Fibroblast of lung (primary cell): Measurements from ENCODE around the gene LGALS7. TPM values are rescaled to one million over a fixed set of nuclear protein-coding genes. Genes with fewer than 3 reads are reported as not detected.
"Not testable (repeated sequence)": the region's sequence is repeated elsewhere in the genome, so short reads cannot be mapped to it uniquely, and the experiment has no call there.

Experiments used
- DNase-seq, 2 donors: peaks; one replicate each; pipeline versions ENCODE4 v3.0.0 to v3.0.0-alpha.2; 2010; ENCODE audit warnings: low read depth in 2 of 2
- H2AFZ ChIP-seq: 2 replicates; pipeline ENCODE4 v1.5.1; 2012; ENCODE audit warnings: low read length, control low read depth, inconsistent platforms
- H3K27ac ChIP-seq: 2 replicates; pipeline ENCODE4 v1.5.1; 2011; ENCODE audit warnings: low read length, control low read depth; ENCODE audit not compliant: insufficient read depth
- H3K27me3 ChIP-seq: 2 replicates; pipeline ENCODE4 v1.5.1; 2011; ENCODE audit warnings: mild to moderate bottlenecking, low read length; ENCODE audit not compliant: control insufficient read depth, insufficient read depth
- H3K36me3 ChIP-seq: 2 replicates; pipeline ENCODE4 v1.5.1; 2011; ENCODE audit warnings: low read length; ENCODE audit not compliant: control insufficient read depth, insufficient read depth
- H3K4me1 ChIP-seq: 2 replicates; pipeline ENCODE4 v1.5.1; 2011; ENCODE audit warnings: low read length; ENCODE audit not compliant: control insufficient read depth, insufficient read depth; ENCODE audit errors: extremely low read depth
- H3K4me2 ChIP-seq: 2 replicates; pipeline ENCODE4 v1.5.1; 2011; ENCODE audit warnings: low read length, control low read depth; ENCODE audit not compliant: insufficient read depth; ENCODE audit errors: extremely low read depth
- H3K4me3 ChIP-seq, 4 experiments: fragments of 200-600 bp in 1 of 4; sonication (generic) in 1 of 4; replicated peaks in 1 of 4; 2 replicates each; pipeline ENCODE4 v1.5.1; 2011 to 2016; ENCODE audit warnings: low read length in 4 of 4, low read depth in 3 of 4, mild to moderate bottlenecking in 3 of 4, control low read depth in 2 of 4, inconsistent platforms in 1 of 4, mixed read lengths in 1 of 4; ENCODE audit not compliant: insufficient read depth in 1 of 4; ENCODE audit errors: control extremely low read depth in 1 of 4
- H3K79me2 ChIP-seq: 2 replicates; pipeline ENCODE4 v1.5.1; 2012; ENCODE audit warnings: mild to moderate bottlenecking, low read length, inconsistent platforms; ENCODE audit not compliant: control insufficient read depth, insufficient read depth
- H3K9ac ChIP-seq: 2 replicates; pipeline ENCODE4 v1.5.1; 2011; ENCODE audit warnings: mild to moderate bottlenecking, low read length, control low read depth; ENCODE audit not compliant: insufficient read depth
- H3K9me3 ChIP-seq: 2 replicates; pipeline ENCODE4 v1.5.1; 2012; ENCODE audit warnings: low read depth, low read length; ENCODE audit not compliant: control insufficient read depth, insufficient read depth
- H4K20me1 ChIP-seq: 2 replicates; pipeline ENCODE4 v1.5.1; 2011; ENCODE audit warnings: low read length; ENCODE audit not compliant: control insufficient read depth, insufficient read depth; ENCODE audit errors: extremely low read depth
- EZH2 ChIP-seq: IDR thresholded peaks from 2 replicates; pipeline ENCODE4 v1.5.1; 2012; ENCODE audit warnings: low read length, control low read depth, mild to moderate bottlenecking; ENCODE audit errors: missing control alignments
- polyA minus RNA-seq: library from RNA; depleted of rRNA, polyadenylated mRNA; stranded (reverse); fragments of >200 nt; gene quantifications from 2 replicates; pipeline ENCODE4 v1.2.3, GENCODE V29; 2011; ENCODE audit warnings: low replicate concordance
- polyA plus RNA-seq, 2 donors: library from polyadenylated mRNA; depleted of rRNA in 1 of 2; stranded (reverse) in 1 of 2; unstranded in 1 of 2; fragments of >200 nt; gene quantifications; 2 replicates each; pipeline ENCODE4 v1.2.1, GENCODE V29; 2011 to 2012; ENCODE audit warnings: missing spikeins in 1 of 2
- total RNA-seq: library from RNA; depleted of rRNA; stranded (reverse); fragments of >200 nt; gene quantifications from 2 replicates; pipeline ENCODE4 v1.2.1, GENCODE V29; 2014
- TF ChIP-seq, protein P1 (sequence below), 2 donors: IDR thresholded peaks in 1 of 2; conservative IDR thresholded peaks in 1 of 2; 1 replicate in 1 of 2; 2 replicates in 1 of 2; pipeline ENCODE4 v1.5.1; 2011 to 2012; ENCODE audit warnings: low read length in 2 of 2, control low read depth in 1 of 2, inconsistent platforms in 1 of 2, low read depth in 1 of 2, mild to moderate bottlenecking in 1 of 2

Gene LGALS7
- total RNA-seq (not detected in 2 replicates), polyA plus RNA-seq (not detected in 2 replicates), polyA minus RNA-seq (not detected in 2 replicates)
- not detected in 2 replicates for polyA plus RNA-seq (2012)

DNA sequence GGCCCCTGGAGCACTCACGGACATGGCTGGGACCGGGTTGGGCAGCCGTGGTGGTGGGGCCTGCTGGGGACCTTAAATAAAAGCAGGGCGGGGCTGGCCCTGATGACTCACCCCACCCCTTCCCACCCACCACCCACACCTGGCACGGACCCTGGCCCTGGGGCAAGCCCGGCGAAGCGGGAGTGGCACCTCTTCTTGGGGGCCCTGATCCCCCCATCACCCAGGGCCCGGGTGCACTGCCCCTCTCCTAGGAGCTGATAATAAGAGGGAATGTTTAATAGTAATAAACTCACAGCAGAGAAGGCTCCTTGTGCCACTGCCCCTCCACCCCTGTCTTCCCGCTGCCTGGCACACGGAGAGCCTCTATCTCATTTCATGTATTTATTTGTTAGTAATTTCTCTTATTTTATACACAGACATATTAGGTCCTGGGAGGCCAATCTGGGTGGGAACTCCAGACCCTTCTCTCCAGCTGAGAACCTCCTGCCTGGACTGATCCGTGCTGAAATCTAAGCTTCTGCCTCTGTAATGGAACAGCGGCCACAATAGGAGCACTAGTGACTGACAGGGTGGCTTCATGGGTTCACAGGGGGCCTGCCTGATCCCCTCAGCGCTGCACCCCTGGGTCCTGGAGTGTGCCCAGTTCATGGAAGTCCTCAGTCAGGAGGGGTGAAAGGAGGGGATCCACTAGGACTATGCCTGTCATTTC, at the start of gene LGALS7:
LGALS7 (minus strand) TSS at position 49 of the 709 bp plus-strand sequence; CDS start at position 24, 25 bp downstream.
- H2AFZ ChIP-seq, result no peak within 1 kb of the TSS
- TF ChIP-seq, protein P1, sequence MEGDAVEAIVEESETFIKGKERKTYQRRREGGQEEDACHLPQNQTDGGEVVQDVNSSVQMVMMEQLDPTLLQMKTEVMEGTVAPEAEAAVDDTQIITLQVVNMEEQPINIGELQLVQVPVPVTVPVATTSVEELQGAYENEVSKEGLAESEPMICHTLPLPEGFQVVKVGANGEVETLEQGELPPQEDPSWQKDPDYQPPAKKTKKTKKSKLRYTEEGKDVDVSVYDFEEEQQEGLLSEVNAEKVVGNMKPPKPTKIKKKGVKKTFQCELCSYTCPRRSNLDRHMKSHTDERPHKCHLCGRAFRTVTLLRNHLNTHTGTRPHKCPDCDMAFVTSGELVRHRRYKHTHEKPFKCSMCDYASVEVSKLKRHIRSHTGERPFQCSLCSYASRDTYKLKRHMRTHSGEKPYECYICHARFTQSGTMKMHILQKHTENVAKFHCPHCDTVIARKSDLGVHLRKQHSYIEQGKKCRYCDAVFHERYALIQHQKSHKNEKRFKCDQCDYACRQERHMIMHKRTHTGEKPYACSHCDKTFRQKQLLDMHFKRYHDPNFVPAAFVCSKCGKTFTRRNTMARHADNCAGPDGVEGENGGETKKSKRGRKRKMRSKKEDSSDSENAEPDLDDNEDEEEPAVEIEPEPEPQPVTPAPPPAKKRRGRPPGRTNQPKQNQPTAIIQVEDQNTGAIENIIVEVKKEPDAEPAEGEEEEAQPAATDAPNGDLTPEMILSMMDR (conservative IDR thresholded peaks at IDR 0.05 in 1 of 2, IDR thresholded peaks at IDR 0.05 in 1 of 2; ENCODE audit: low read depth in 1 of 2, low read length in 2 of 2), result no peak
- no peak for TF ChIP-seq EZH2
- no peaks in the 10 kb centered on the region for H3K4me1 ChIP-seq
- H3K4me3 ChIP-seq, result no peak within 1 kb of the TSS
- H3K4me2 ChIP-seq, result no peak within 1 kb of the TSS
- H3K9me3 ChIP-seq, result no peaks in the 10 kb centered on the region
- DNase-seq, result no peak
- no peaks in the 10 kb centered on the region for H4K20me1 ChIP-seq
- H3K9ac ChIP-seq, result no peak within 1 kb of the TSS
- no peaks in the 10 kb centered on the region for H3K27me3 ChIP-seq
- H3K27ac ChIP-seq, result no peak within 1 kb of the TSS
- H3K79me2 ChIP-seq, result no peaks in the 10 kb centered on the region
- no peaks in the 10 kb centered on the region for H3K36me3 ChIP-seq

DNA sequence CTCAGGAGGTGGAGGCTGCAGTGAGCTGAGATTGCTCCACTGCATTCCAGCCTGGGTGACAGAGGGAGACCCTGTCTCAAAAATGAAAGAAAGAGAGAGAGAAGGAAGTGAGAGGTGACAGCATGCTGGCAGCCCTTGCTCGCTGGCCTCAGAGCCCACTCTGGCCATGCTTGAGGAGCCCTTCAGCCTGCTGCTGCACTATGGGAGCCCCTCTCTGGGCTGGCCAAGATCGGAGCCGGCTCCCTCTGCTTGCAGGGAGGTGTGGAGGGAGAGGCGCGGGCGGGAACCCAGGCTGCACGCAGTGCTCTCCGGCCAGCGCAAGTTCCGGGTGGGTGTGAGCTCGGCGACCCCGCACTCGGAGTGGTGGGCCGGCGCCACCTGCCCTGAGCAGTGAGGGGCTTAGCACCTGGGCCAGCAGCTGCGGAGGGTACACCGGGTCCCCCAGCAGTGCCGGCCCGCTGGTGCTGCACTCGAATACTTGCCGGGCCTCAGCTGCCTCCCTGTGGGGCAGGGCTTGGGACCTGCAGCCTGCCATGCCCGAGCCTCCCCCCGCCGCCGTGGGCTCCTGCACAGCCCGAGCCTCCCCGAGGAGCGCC, 48.0 kb upstream of the LGALS7 start:
- not testable (repeated sequence) for H3K27me3 ChIP-seq, H3K4me2 ChIP-seq, H3K4me3 ChIP-seq, H3K4me1 ChIP-seq, H3K9me3 ChIP-seq, H3K79me2 ChIP-seq, H2AFZ ChIP-seq, H3K36me3 ChIP-seq, H4K20me1 ChIP-seq, H3K9ac ChIP-seq, DNase-seq, H3K27ac ChIP-seq

DNA sequence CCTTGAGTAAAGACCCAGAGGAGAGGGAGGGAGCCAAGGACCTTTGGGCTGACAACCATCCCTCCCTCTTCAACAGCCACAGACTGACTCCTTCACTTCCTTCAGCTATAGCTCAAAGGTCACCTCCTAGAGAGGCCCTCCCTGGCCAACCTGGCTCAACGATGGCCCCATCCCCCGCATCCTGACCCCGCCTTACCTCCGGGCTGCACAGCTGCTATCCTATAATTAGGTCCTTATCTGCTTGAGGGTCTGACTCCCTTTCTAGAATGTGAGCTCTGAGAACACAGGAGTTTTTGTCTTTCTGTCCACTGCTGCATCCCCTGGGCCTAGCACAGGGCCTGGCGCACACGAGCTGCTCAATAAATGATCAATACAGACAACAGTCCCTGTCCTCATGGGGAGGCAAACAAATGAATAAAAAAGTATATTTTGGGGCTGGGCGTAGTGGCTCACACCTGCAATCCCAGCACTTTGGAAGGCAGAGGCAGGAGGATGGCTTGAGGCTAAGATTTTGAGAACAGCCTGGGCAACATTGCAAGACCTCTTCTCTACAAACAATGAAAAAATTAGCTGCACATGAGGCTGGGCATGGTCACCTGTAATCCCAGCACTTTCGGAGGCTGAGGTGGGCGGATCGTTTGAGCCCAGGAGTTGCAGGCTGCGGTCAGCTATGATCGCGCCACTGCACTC, 46.1 kb upstream of the LGALS7 start:
- Histone ChIP-seq H4K20me1 (no peaks in the 10 kb centered on the region), H2AFZ (no peak overlapping the region)
- no peak for DNase-seq

More for the DNA sequence above, 46.1 kb upstream of the LGALS7 start:
- Histone ChIP-seq H3K4me1 (no peaks in the 10 kb centered on the region), H3K27ac (no peak overlapping the region), H3K27me3 (no peaks in the 10 kb centered on the region), H3K4me3 (no peak overlapping the region), H3K36me3 (no peaks in the 10 kb centered on the region), H3K79me2 (no peaks in the 10 kb centered on the region), H3K9me3 (no peaks in the 10 kb centered on the region), H3K4me2 (no peak overlapping the region), H3K9ac (no peak overlapping the region)
- TF ChIP-seq EZH2, result no peak
- TF ChIP-seq, protein P1 (conservative IDR thresholded peaks at IDR 0.05 in 1 of 2, IDR thresholded peaks at IDR 0.05 in 1 of 2; ENCODE audit: low read depth in 1 of 2, low read length in 2 of 2), result no peak
